HEK293 (cell line): Measurements from ENCODE around the gene RNF31.

ENCODE experiments used
- BCL11A ChIP-seq: fragments of 450-650 bp; formaldehyde crosslinking; IDR thresholded peaks from 2 replicates; pipeline ENCODE4 v1.5.1; 2016; ENCODE audit warnings: low read depth, missing biosample characterization, missing genetic modification characterization
- IKZF3 ChIP-seq: fragments of 450-650 bp; IDR thresholded peaks from 2 replicates; pipeline ENCODE4 v1.5.0; 2018; ENCODE audit warnings: missing biosample characterization, mild to moderate bottlenecking, missing genetic modification characterization, moderate library complexity
- KLF8 ChIP-seq: fragments of 450-650 bp; formaldehyde crosslinking; IDR thresholded peaks from 2 replicates; pipeline ENCODE4 v1.5.1; 2016; ENCODE audit warnings: missing biosample characterization, missing genetic modification characterization
- OSR2 ChIP-seq: fragments of 450-650 bp; formaldehyde crosslinking; IDR thresholded peaks from 2 replicates; pipeline ENCODE4 v1.5.1; 2016; ENCODE audit warnings: missing biosample characterization, missing genetic modification characterization
- REPIN1 ChIP-seq: fragments of 450-650 bp; formaldehyde crosslinking; IDR thresholded peaks from 2 replicates; pipeline ENCODE4 v1.5.1; 2017; ENCODE audit warnings: missing biosample characterization, missing genetic modification characterization, low read depth
- SP2 ChIP-seq: fragments of 450-650 bp; formaldehyde crosslinking; IDR thresholded peaks from 2 replicates; pipeline ENCODE4 v1.5.1; 2016; ENCODE audit warnings: missing biosample characterization, missing genetic modification characterization
- TRIM28 ChIP-seq: IDR thresholded peaks from 2 replicates; pipeline ENCODE4 v1.6.1; 2011; ENCODE audit warnings: low read length, control low read depth, borderline replicate concordance
- ZBTB17 ChIP-seq: fragments of 450-650 bp; formaldehyde crosslinking; IDR thresholded peaks from 2 replicates; pipeline ENCODE4 v1.5.1; 2016; ENCODE audit warnings: missing biosample characterization, missing genetic modification characterization
- ZBTB21 ChIP-seq: fragments of 450-650 bp; formaldehyde crosslinking; IDR thresholded peaks from 2 replicates; pipeline ENCODE4 v1.5.1; 2017; ENCODE audit warnings: missing biosample characterization, missing genetic modification characterization
- ZEB2 ChIP-seq: fragments of 450-650 bp; formaldehyde crosslinking; IDR thresholded peaks from 2 replicates; pipeline ENCODE4 v1.5.1; 2016; ENCODE audit warnings: missing biosample characterization, missing genetic modification characterization
- ZFP41 ChIP-seq: fragments of 450-650 bp; formaldehyde crosslinking; IDR thresholded peaks from 2 replicates; pipeline ENCODE4 v1.5.1; 2016; ENCODE audit warnings: missing biosample characterization, missing genetic modification characterization, borderline replicate concordance
- ZNF10 ChIP-seq: fragments of 450-650 bp; formaldehyde crosslinking; IDR thresholded peaks from 2 replicates; pipeline ENCODE4 v1.5.1; 2017; ENCODE audit warnings: missing biosample characterization, missing genetic modification characterization
- ZNF114 ChIP-seq: fragments of 450-650 bp; formaldehyde crosslinking; IDR thresholded peaks from 2 replicates; pipeline ENCODE4 v1.5.0; 2017; ENCODE audit warnings: missing biosample characterization, missing genetic modification characterization
- ZNF140 ChIP-seq: fragments of 450-650 bp; formaldehyde crosslinking; IDR thresholded peaks from 2 replicates; pipeline ENCODE4 v1.5.1; 2016; ENCODE audit warnings: missing biosample characterization, missing genetic modification characterization
- ZNF16 ChIP-seq: fragments of 450-650 bp; formaldehyde crosslinking; IDR thresholded peaks from 2 replicates; pipeline ENCODE4 v1.5.1; 2016; ENCODE audit warnings: low read depth, missing biosample characterization, missing genetic modification characterization
- ZNF239 ChIP-seq: fragments of 450-650 bp; formaldehyde crosslinking; IDR thresholded peaks from 2 replicates; pipeline ENCODE4 v1.5.1; 2016; ENCODE audit warnings: missing biosample characterization, missing genetic modification characterization
- ZNF510 ChIP-seq: fragments of 450-650 bp; formaldehyde crosslinking; IDR thresholded peaks from 2 replicates; pipeline ENCODE4 v1.5.1; 2018; ENCODE audit warnings: mild to moderate bottlenecking, missing genetic modification characterization, missing biosample characterization; ENCODE audit not compliant: insufficient replicate concordance
- ZNF521 ChIP-seq: fragments of 450-650 bp; formaldehyde crosslinking; IDR thresholded peaks from 2 replicates; pipeline ENCODE4 v1.5.1; 2017; ENCODE audit warnings: missing biosample characterization, mild to moderate bottlenecking, missing genetic modification characterization
- ZNF600 ChIP-seq: fragments of 450-650 bp; formaldehyde crosslinking; IDR thresholded peaks from 2 replicates; pipeline ENCODE4 v1.5.1; 2016; ENCODE audit warnings: missing biosample characterization, missing genetic modification characterization
- ZNF629 ChIP-seq: fragments of 450-650 bp; formaldehyde crosslinking; IDR thresholded peaks from 2 replicates; pipeline ENCODE4 v1.5.1; 2017; ENCODE audit warnings: missing biosample characterization, missing genetic modification characterization
- ZNF660 ChIP-seq: fragments of 450-650 bp; IDR thresholded peaks from 2 replicates; pipeline ENCODE4 v1.5.1; 2018; ENCODE audit warnings: missing biosample characterization, mild to moderate bottlenecking, missing genetic modification characterization
- ZNF768 ChIP-seq: fragments of 450-650 bp; formaldehyde crosslinking; IDR thresholded peaks from 2 replicates; pipeline ENCODE4 v1.5.1; 2018; ENCODE audit warnings: missing biosample characterization, mild to moderate bottlenecking, missing genetic modification characterization
- ZNF776 ChIP-seq: fragments of 450-650 bp; formaldehyde crosslinking; IDR thresholded peaks from 2 replicates; pipeline ENCODE4 v1.5.0; 2017; ENCODE audit warnings: missing biosample characterization, missing genetic modification characterization, borderline replicate concordance
- ZNF785 ChIP-seq: fragments of 450-650 bp; formaldehyde crosslinking; IDR thresholded peaks from 2 replicates; pipeline ENCODE4 v1.5.1; 2016; ENCODE audit warnings: missing biosample characterization, missing genetic modification characterization
- ZSCAN23 ChIP-seq: fragments of 450-650 bp; formaldehyde crosslinking; IDR thresholded peaks from 2 replicates; pipeline ENCODE4 v1.5.1; 2016; ENCODE audit warnings: missing biosample characterization, missing genetic modification characterization
- TF ChIP-seq, protein P1 (sequence below): fragments of 450-650 bp; formaldehyde crosslinking; IDR thresholded peaks from 2 replicates; pipeline ENCODE4 v1.5.1; 2016; ENCODE audit warnings: missing biosample characterization, missing genetic modification characterization
- TF ChIP-seq, protein P2 (sequence below): fragments of 450-650 bp; formaldehyde crosslinking; IDR thresholded peaks from 2 replicates; pipeline ENCODE4 v1.5.1; 2016; ENCODE audit warnings: missing biosample characterization, missing genetic modification characterization
- TF ChIP-seq, protein P3 (sequence below): fragments of 450-650 bp; formaldehyde crosslinking; IDR thresholded peaks from 2 replicates; pipeline ENCODE4 v1.5.1; 2016; ENCODE audit warnings: missing biosample characterization, missing genetic modification characterization
- TF ChIP-seq, protein P4 (sequence below): fragments of 450-650 bp; formaldehyde crosslinking; optimal IDR thresholded peaks from 2 replicates; pipeline ENCODE3; 2016; ENCODE audit warnings: missing biosample characterization, mild to moderate bottlenecking, missing genetic modification characterization
- TF ChIP-seq, protein P5 (sequence below): fragments of 450-650 bp; formaldehyde crosslinking; IDR thresholded peaks from 2 replicates; pipeline ENCODE4 v1.5.1; 2016; ENCODE audit warnings: missing biosample characterization, missing genetic modification characterization, low read depth
- TF ChIP-seq, protein P6 (sequence below): fragments of 450-650 bp; IDR thresholded peaks from 2 replicates; pipeline ENCODE4 v1.5.1; 2018; ENCODE audit warnings: missing biosample characterization, missing genetic modification characterization

Gene RNF31

DNA sequence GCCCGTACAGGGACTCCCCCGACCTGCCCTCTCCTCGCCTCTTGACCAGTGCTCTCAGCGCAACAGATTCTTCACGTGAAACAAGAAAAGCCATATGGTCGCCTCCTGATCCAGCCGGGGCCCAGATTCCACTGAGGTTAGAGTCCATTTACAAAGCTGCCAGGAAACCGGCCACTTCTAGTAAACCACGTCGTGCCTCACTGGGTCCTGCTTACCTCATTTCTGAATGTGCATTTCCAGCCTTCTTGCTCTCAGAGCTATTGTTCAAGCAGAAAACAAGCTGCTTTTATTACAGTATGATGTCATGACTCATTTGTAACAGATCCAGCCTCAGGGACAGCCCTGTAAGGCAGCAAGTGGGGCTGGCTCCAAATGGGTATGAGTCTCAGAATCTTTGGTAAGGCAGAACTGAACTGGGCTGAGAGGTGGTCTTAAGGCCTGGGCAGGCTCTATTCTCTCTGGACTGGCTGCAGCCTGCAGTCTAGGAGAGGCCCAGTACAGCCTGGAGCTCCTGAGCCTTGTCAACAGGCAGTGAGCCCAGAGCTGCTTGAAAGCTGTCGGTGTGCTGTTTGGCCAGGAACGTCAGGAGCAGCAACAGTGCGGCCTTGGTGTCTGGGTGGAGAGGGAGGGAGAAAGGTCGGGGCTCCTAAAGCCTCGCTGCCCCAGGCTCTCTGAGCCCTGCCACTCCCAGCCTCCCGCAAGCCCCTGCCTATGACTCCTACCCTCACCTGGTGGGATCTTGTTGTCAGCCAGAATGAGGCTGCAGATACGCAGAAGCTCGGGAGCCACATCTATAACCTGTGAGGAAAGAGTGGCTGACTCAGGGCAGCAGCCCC lies 32.9 kb downstream of the RNF31 start (continued):
- TF ChIP-seq, protein P1, sequence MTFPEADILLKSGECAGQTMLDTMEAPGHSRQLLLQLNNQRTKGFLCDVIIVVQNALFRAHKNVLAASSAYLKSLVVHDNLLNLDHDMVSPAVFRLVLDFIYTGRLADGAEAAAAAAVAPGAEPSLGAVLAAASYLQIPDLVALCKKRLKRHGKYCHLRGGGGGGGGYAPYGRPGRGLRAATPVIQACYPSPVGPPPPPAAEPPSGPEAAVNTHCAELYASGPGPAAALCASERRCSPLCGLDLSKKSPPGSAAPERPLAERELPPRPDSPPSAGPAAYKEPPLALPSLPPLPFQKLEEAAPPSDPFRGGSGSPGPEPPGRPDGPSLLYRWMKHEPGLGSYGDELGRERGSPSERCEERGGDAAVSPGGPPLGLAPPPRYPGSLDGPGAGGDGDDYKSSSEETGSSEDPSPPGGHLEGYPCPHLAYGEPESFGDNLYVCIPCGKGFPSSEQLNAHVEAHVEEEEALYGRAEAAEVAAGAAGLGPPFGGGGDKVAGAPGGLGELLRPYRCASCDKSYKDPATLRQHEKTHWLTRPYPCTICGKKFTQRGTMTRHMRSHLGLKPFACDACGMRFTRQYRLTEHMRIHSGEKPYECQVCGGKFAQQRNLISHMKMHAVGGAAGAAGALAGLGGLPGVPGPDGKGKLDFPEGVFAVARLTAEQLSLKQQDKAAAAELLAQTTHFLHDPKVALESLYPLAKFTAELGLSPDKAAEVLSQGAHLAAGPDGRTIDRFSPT (tag by site-specific recombination) = no peak
- TF ChIP-seq ZNF521 (tag by site-specific recombination) (no peak), ZNF510 (tag by site-specific recombination) (no peak), REPIN1 (no peak), ZNF776 (tag by site-specific recombination) (no peak), ZNF629 (tag by site-specific recombination) (peak; percentile 99), ZNF600 (peak; percentile 94), ZNF785 (tag by site-specific recombination) (no peak), ZNF239 (no peak), ZNF114 (tag by site-specific recombination) (no peak), ZBTB21 (tag by site-specific recombination) (peak; percentile 97), IKZF3 (no peak), TRIM28 (no peak), ZNF140 (no peak), ZNF768 (tag by site-specific recombination) (no peak), ZFP41 (tag by site-specific recombination) (no peak), ZNF16 (tag by site-specific recombination) (no peak), ZNF660 (tag by site-specific recombination) (peak; percentile 63), ZBTB17 (tag by site-specific recombination) (peak; percentile 89), KLF8 (no peak), ZNF10 (no peak), SP2 (tag by site-specific recombination) (no peak), ZEB2 (tag by site-specific recombination) (peak; percentile 67; the same call in 1 of the 2 replicates), BCL11A (no peak), OSR2 (peak; percentile 18; the same call in 1 of the 2 replicates), ZSCAN23 (no peak)
- TF ChIP-seq, protein P2, sequence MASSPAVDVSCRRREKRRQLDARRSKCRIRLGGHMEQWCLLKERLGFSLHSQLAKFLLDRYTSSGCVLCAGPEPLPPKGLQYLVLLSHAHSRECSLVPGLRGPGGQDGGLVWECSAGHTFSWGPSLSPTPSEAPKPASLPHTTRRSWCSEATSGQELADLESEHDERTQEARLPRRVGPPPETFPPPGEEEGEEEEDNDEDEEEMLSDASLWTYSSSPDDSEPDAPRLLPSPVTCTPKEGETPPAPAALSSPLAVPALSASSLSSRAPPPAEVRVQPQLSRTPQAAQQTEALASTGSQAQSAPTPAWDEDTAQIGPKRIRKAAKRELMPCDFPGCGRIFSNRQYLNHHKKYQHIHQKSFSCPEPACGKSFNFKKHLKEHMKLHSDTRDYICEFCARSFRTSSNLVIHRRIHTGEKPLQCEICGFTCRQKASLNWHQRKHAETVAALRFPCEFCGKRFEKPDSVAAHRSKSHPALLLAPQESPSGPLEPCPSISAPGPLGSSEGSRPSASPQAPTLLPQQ (tag by site-specific recombination) = peak; percentile 71
- TF ChIP-seq, protein P3, sequence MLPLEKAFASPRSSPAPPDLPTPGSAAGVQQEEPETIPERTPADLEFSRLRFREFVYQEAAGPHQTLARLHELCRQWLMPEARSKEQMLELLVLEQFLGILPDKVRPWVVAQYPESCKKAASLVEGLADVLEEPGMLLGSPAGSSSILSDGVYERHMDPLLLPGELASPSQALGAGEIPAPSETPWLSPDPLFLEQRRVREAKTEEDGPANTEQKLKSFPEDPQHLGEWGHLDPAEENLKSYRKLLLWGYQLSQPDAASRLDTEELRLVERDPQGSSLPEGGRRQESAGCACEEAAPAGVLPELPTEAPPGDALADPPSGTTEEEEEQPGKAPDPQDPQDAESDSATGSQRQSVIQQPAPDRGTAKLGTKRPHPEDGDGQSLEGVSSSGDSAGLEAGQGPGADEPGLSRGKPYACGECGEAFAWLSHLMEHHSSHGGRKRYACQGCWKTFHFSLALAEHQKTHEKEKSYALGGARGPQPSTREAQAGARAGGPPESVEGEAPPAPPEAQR (tag by site-specific recombination) = no peak
- TF ChIP-seq, protein P4, sequence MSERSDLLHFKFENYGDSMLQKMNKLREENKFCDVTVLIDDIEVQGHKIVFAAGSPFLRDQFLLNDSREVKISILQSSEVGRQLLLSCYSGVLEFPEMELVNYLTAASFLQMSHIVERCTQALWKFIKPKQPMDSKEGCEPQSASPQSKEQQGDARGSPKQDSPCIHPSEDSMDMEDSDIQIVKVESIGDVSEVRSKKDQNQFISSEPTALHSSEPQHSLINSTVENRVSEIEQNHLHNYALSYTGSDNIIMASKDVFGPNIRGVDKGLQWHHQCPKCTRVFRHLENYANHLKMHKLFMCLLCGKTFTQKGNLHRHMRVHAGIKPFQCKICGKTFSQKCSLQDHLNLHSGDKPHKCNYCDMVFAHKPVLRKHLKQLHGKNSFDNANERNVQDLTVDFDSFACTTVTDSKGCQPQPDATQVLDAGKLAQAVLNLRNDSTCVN (tag by site-specific recombination) = no peak
- TF ChIP-seq, protein P5, sequence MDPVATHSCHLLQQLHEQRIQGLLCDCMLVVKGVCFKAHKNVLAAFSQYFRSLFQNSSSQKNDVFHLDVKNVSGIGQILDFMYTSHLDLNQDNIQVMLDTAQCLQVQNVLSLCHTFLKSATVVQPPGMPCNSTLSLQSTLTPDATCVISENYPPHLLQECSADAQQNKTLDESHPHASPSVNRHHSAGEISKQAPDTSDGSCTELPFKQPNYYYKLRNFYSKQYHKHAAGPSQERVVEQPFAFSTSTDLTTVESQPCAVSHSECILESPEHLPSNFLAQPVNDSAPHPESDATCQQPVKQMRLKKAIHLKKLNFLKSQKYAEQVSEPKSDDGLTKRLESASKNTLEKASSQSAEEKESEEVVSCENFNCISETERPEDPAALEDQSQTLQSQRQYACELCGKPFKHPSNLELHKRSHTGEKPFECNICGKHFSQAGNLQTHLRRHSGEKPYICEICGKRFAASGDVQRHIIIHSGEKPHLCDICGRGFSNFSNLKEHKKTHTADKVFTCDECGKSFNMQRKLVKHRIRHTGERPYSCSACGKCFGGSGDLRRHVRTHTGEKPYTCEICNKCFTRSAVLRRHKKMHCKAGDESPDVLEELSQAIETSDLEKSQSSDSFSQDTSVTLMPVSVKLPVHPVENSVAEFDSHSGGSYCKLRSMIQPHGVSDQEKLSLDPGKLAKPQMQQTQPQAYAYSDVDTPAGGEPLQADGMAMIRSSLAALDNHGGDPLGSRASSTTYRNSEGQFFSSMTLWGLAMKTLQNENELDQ (tag by site-specific recombination) = no peak
- TF ChIP-seq, protein P6, sequence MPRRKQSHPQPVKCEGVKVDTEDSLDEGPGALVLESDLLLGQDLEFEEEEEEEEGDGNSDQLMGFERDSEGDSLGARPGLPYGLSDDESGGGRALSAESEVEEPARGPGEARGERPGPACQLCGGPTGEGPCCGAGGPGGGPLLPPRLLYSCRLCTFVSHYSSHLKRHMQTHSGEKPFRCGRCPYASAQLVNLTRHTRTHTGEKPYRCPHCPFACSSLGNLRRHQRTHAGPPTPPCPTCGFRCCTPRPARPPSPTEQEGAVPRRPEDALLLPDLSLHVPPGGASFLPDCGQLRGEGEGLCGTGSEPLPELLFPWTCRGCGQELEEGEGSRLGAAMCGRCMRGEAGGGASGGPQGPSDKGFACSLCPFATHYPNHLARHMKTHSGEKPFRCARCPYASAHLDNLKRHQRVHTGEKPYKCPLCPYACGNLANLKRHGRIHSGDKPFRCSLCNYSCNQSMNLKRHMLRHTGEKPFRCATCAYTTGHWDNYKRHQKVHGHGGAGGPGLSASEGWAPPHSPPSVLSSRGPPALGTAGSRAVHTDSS (tag by site-specific recombination) = no peak
